GM12873 (cell line): Measurements from ENCODE around the gene GULP1.

Experiments
- TF ChIP-seq, protein P1 (sequence below): IDR thresholded peaks from 2 replicates; pipeline ENCODE4 v1.5.1; 2012; ENCODE audit warnings: low read depth, mild to moderate bottlenecking, moderate library complexity, low read length, control low read depth; ENCODE audit not compliant: insufficient read depth; ENCODE audit errors: missing control alignments

GULP1 gene

DNA sequence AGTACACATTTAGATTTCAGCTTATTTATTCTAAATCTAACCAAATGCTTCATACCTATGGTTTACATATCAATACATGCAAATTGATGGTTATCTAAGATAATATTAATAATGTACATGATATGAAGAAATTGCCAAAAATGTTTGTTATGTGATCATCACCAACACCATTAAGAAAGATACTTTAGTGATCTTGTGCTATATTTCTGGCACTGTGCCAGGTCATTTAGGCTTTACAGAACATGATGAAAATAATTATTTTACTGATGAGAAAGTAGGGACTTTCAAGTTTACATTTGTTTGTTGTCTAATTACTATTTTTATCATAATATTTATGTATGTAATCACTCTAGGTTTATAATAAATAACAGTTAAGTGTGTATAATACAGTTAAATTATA is 158.3 kb downstream of the GULP1 start:
- TF ChIP-seq, protein P1, sequence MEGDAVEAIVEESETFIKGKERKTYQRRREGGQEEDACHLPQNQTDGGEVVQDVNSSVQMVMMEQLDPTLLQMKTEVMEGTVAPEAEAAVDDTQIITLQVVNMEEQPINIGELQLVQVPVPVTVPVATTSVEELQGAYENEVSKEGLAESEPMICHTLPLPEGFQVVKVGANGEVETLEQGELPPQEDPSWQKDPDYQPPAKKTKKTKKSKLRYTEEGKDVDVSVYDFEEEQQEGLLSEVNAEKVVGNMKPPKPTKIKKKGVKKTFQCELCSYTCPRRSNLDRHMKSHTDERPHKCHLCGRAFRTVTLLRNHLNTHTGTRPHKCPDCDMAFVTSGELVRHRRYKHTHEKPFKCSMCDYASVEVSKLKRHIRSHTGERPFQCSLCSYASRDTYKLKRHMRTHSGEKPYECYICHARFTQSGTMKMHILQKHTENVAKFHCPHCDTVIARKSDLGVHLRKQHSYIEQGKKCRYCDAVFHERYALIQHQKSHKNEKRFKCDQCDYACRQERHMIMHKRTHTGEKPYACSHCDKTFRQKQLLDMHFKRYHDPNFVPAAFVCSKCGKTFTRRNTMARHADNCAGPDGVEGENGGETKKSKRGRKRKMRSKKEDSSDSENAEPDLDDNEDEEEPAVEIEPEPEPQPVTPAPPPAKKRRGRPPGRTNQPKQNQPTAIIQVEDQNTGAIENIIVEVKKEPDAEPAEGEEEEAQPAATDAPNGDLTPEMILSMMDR: no peak

DNA sequence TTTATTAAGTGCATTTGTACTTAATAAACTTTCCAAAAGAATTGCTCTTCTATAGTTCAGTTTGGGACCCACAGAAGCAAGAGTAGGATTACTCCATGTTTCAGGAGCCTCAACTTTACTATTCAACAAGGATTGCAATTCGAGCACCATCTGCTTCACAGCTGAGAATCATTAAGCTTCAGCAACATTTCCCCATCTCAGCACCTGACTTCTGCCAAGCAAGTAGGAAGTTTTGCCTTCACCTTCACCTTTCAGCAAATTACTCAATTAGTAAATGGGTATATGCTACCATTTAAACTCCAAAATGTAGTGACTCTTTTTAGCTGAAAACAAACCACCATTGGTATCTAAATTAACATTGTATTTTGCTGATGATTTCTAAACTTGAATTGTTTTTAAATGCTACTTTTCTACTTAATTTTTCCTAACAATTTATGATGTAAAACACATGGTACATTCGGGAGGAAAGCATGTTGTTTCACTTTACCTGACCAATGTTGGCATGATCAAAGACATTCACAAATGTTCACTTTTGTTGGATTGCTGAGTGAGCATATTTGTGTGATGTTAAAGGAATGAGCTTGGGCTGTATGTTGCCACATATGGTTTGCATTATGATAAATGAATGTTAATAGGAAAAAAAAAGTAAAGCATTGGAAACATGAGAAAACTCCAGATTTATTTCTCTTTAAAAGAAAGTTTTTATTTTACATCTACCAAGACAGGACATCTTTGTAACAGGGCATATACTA is 159.2 kb downstream of the GULP1 start:
- TF ChIP-seq, protein P1: no peak

DNA sequence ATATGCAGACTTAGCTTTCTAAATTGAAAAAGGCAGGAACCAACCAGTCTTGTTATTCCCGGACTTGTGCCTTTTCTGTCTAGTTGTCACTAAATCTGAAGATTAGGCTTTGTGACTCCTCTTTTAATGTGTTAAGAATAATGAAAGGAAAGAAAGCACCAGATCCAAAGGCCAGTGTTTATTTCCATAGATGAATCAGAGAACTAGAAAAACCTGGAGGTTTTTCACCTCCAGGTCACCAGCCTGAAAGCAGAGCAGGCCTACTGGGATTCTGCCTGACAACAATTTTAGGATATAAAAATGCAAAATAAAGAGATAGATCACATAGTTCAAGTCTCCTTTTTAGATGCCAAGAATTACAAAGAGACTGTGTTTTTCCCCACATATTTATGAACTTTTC is 160.4 kb downstream of the GULP1 start:
- TF ChIP-seq, protein P1: no peak

DNA sequence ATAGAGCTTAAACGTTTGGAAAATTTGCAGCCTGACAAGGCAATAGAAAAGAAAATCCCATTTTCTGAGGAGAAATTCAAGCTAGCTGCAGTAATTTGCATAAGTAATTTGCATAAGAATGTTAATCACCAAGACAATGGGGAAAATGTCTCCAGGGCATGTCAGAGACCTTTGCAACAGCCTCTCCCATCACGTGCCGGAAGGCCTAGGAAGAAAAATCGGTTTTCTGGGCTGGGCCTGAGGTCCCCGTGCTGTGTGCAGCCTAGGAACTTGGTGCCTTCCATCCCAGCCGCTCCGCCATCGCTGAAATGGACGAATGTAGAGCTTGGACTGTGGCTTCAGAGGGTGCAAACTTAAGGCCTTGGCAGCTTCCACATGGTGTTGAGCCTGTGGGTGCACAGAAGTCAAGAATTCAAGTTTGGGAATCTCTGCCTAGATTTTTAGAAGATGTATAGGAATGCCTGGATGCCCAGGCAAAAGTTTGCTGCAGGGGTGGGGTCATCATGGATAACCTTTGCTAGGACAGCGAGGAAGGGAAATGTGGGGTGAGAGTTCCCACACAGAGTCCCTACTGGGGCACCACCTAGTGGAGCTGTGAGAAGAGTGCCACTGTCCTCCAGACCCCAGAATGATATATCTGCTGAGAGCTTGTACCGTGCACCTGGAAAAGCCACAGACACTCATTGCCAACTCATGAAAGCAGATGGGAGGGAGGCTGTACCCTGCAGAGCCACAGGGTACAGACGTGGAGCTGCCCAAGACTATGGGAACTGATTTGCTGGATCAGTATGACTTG is 164.6 kb downstream of the GULP1 start:
- TF ChIP-seq, protein P1: peak; percentile 53

DNA sequence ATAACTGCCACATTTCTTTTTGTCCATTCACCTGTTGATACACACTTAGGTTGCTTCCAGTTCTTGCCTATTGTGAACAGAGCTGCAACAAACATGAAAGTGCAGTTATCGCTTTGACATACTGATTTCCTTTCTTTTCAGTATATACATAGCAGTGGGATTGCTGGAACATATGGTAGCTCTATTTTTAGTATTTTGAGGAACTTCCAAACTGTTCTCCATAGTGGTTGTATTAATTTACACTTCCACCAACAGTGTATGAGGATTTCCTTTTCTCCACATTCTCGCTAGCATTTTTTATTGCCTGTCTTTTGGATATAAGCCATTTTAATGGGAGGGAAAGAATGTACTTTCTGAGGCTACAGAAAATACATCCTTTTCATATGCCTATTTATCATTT is 167.4 kb downstream of the GULP1 start:
- TF ChIP-seq, protein P1: no peak

DNA sequence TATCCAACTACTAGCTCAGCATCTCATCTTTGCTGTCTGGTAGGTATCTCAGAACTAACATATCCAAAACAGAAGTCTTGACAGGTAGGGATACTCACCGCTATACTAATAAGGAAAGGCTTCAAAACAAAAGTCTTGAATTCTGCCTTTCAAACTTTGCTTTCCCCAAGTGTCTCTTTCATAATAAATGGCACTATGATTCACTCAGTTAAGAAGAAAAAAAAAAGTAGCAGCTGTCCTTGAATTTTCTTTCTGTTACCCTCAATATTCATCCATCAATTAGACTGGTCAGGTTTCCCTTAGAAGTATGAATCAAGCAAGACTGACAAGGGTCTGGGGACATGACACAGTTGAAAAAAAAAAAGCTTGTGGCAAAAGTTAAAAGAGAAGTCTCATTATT is 175.1 kb downstream of the GULP1 start:
- TF ChIP-seq, protein P1: no peak

DNA sequence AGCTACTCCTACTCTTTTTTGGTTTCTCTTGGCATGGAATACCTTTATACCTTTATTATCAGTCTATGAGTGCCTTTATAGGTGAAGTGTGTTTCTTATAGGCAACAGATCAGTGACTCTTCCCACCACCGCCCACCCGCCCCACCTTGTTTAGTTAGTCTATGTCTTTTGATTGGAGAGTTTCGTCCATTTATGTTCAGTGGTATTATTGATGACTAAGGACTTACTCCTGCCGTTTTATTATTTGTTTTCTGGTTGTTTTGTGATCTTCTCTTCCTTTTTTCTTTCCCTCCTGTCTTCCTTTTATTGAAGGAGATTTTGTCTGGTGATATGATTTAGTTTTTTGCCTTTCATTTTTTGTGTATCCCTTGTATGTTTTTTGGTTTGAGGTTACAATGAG is 179.5 kb downstream of the GULP1 start:
- TF ChIP-seq, protein P1: no peak
